RKO (cell line): Measurements from ENCODE around the gene NCKAP5.

Source experiments
- DNase-seq: peaks from one replicate; pipeline ENCODE4 v3.0.0-alpha.2; 2016; ENCODE audit warnings: low spot score

Gene NCKAP5

GRCh38 chr2:132984731-132985130, 583.5 kb downstream of the NCKAP5 start:
- no peak for DNase-seq

- no peak for DNase-seq
These were observed 588.0 kb downstream of the NCKAP5 start for GRCh38 chr2:132980304-132980703.

- DNase-seq: no peak
These were observed 588.7 kb downstream of the NCKAP5 start for GRCh38 chr2:132979339-132980093.

GRCh38 chr2:132978840-132979239, 589.4 kb downstream of the NCKAP5 start:
- DNase-seq: no peak

GRCh38 chr2:132977812-132978529, 590.3 kb downstream of the NCKAP5 start:
- no peak for DNase-seq

GRCh38 chr2:132975193-132976105, 592.8 kb downstream of the NCKAP5 start:
- DNase-seq: no peak

- DNase-seq: no peak
These were observed 593.7 kb downstream of the NCKAP5 start for GRCh38 chr2:132974467-132975095.

- DNase-seq: no peak
These were observed 596.8 kb downstream of the NCKAP5 start for GRCh38 chr2:132971310-132972061.

- no peak for DNase-seq
These were observed 598.8 kb downstream of the NCKAP5 start for GRCh38 chr2:132969371-132969985.

- DNase-seq: no peak
These were observed 602.8 kb downstream of the NCKAP5 start for GRCh38 chr2:132965460-132965859.

- no peak for DNase-seq
These were observed 605.1 kb downstream of the NCKAP5 start for GRCh38 chr2:132963161-132963560.

GRCh38 chr2:132958887-132959286, 609.4 kb downstream of the NCKAP5 start:
- no peak for DNase-seq

- no peak for DNase-seq
These were observed 612.2 kb downstream of the NCKAP5 start for GRCh38 chr2:132955871-132956615.

GRCh38 chr2:132953771-132954170, 614.5 kb downstream of the NCKAP5 start:
- no peak for DNase-seq

GRCh38 chr2:132951008-132951714, 617.1 kb downstream of the NCKAP5 start:
- DNase-seq: no peak

- DNase-seq: no peak
These were observed 619.2 kb downstream of the NCKAP5 start for GRCh38 chr2:132949108-132949507.

- no peak for DNase-seq
These were observed 620.1 kb downstream of the NCKAP5 start for GRCh38 chr2:132948211-132948610.

- DNase-seq: no peak
These were observed 624.4 kb downstream of the NCKAP5 start for GRCh38 chr2:132943829-132944228.

- DNase-seq: no peak
These were observed 626.8 kb downstream of the NCKAP5 start for GRCh38 chr2:132941296-132942020.
